GM18907 (cell line): ENCODE data around the gene SLC6A6.
"Not testable (repeated sequence)": the region's sequence is repeated elsewhere in the genome, so short reads cannot be mapped to it uniquely, and the experiment has no call there.

Experiments
- ATAC-seq: cut with Tn5 transposase; IDR thresholded peaks from one replicate; pipeline ENCODE4 v1.9.1; 2021; ENCODE audit warnings: mild to moderate bottlenecking, moderate library complexity; ENCODE audit not compliant: unreplicated experiment

SLC6A6 gene

GRCh38 chr3:14434126-14434497 lies 31.7 kb downstream of the SLC6A6 start:
- no peak for ATAC-seq

DNA sequence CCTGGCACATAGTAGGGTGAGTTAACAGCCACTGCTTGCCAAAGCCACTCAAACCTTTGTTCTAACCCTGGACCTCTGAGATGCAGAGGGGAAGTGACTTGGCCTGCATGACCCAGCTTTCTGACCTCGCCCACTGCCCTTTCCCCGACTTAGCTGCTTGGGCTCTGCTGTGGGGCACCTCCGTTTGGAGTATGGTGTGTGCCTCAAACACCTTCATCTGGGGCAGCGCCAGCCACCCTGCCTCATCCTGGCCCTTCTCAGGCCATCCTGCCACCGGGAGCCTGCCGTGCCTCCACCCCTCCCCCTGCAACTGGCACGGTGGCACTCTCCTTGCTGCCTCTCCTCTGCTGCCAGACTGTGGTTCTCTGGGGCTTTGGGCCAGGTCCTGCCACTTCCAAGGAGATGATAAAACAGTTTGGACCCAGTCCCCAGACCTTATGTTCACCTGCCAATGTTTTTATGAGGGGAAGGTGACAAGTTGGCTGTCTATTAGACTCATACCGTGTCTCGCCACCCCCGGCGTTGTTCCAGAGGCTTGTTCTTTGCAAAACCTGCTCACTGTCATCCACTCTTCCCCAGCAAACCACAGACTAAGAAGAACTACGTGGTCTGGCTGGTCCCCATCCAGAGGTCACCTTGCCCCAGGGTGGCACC lies 32.2 kb downstream of the SLC6A6 start:
- no peak for ATAC-seq

DNA sequence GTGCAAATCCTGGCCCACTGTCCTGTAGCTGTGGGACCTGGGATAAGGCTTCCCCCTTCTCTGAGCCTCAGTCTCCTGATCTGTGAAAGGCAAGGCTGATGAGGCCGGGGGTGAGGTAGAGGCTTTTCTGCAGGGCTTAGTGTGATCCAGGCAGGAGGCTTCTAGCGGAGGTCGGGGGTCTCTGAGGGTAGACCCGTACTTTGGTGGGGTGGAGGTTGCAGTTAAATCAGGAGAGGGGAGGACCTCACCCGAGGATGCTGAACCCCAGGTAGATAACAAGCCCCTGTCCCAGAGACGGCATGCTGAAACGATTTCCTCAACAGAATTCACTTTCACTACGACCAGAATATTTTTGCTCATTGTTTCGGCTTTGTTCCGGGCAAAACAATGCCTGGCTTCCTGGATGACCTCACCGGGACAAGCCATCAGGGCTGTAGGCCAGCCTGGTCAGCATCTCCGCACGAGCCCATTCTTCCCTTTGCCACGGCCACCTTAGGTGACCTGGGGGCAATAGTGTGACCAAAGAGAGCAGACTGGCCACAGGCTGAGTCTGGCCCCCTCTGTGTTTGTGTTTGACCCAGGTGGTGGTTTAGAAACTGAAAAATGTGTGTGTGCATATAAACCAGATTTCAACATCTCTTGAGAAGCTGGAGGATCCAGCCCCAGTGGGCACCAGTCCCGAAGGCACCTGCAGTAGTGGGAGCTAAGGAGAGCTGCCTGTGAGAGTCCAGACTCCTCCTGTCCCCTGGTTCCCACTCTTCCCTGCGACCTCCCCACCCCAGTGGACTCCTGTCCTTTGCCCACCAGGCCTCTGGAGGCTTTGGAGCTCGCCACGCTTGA lies 33.0 kb downstream of the SLC6A6 start:
- no peak for ATAC-seq

DNA sequence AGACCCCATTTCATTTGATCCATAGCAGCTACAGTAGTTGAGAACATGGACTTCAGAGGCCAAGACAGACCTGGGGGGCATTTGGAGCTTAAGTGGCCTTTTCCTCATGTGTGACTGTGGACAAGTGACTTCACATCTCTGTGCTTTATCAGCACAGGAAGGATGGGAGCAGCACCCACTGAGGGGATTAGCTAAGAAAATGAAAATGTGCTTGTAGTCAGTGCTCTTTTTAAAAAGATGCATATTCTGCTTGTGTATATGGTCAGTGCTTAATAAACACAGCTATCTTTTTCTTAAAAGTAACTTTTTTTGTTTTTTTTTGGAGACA lies 34.5 kb downstream of the SLC6A6 start:
- ATAC-seq: no peak

DNA sequence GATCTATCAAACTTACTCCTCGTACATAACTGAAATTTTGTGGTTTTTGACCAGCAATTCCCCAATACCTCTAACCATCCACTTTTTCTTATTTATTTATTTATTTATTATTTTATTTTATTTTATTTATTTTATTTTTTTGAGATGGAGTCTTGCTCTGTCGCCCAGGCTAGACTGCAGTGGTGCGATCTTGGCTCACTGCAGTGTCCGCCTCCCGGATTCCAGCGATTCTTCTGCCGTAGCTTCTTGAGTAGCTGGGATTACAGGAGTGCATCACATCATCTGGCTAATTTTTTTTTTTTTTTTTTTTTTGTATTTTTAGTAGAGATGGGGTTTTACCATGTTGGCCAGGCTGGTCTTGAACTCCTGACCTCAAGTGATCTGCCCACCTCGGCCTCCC lies 35.3 kb downstream of the SLC6A6 start:
- not testable (repeated sequence) for ATAC-seq

DNA sequence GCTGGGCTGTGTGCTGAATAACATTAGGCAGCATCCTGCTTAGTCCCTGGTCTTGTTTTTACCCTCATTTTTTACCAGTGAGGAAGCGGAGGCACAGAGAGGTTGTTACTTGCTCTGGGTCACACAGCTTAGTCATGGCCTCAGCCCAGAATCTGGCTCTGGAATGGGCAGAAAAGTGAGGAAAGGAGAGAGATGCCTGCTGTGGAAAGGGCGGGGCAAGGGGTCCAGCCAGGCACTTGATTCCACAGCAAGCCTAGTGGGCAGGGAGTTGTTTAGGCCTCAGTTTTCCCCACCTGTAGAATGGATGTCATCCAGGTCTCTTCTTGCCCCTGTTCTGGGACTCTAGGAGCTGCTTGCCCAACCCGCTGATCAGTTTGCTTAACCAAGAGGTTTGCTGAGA lies 35.9 kb downstream of the SLC6A6 start:
- no peak for ATAC-seq

- ATAC-seq: no peak
Measured at GRCh38 chr3:14438929-14439328, 36.5 kb downstream of the SLC6A6 start.

- ATAC-seq: no peak
Measured at GRCh38 chr3:14439501-14440167, 37.2 kb downstream of the SLC6A6 start.

- ATAC-seq: no peak
Measured at GRCh38 chr3:14440168-14440518, 37.7 kb downstream of the SLC6A6 start.

DNA sequence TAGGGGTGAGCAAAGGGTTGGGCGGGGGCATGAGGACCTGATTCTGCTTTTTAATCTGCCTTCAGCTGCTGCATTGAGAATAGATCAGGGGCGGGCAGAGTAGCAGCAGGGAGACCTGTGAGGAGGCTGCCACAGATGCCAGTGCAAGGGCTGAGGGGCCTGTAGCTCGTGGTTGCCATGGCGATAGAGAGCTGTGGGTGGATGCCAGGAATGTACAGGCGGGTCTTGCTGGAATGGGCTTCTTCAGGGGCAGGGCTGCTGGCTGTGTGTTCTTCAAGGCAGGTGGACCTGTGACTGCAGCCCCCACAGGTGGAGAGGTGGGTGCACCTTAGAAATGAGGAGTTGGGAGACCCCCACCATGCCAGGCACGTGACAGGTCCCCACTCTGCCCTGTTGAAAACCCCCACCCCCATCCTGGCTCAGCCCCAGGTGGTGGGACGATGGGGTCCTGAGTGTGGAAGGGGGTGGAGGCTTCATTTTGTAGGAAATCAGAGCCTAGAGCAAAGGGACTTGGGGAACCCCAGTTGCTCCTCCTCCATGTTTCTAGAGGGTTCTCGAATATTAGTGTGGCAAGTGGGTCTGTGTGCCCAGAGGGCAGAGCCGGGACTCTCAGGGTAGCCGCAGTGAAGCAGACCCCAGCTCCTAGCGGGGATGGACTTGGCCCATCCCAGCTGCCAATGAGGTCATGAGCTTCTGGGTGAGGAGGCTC lies 38.3 kb downstream of the SLC6A6 start:
- ATAC-seq: no peak

DNA sequence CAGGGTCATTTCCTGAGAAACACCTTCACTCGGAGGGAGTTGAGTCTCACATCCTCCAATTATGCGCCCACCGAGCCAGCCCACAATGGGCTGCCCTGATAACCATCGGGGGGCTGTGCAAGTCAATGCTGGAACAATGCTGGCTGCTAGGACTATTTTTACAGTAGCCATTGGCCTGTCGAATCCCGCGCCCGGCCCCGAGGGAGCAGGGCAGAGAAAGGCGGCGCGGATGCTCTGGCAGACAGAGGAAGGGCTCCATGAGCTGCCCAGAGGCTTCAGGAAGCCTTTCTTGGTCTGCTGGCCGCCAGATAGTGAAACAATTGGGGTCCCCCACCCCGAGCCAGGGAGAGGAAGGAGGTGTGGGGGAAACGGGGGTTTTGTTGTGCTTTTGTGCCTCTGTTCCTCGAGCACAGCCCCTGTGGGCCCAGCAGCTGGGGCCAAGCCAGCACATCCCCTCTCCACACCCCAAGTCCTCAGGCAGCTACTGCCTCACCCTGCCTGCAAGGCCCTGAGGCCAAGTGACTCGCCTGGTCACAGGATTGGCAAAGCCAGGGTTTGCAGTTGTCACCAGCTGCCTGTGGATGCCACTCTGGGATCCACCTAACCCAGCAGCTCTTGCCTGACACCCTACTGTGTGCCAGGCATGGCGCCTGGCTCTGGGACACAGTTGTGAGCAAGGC lies 39.0 kb downstream of the SLC6A6 start:
- ATAC-seq: no peak

DNA sequence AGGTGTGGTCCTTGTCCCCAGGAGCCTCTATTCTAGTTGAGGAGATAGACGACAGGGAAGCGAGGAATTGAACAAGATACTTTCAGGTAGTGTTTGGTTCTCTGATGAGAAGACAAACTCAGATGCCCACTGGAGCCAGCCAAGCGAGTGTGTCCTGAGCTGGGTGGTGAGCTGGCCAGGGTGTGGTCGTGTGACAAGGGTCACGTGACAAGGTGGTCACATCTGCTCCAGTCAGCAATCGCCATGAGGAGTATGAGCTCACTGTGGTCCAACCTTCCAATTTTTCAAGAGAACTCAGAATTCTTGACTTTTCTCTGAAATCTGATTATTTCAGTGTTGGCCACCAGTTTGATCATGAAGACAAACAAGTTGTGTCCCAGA lies 39.5 kb downstream of the SLC6A6 start:
- no peak for ATAC-seq

DNA sequence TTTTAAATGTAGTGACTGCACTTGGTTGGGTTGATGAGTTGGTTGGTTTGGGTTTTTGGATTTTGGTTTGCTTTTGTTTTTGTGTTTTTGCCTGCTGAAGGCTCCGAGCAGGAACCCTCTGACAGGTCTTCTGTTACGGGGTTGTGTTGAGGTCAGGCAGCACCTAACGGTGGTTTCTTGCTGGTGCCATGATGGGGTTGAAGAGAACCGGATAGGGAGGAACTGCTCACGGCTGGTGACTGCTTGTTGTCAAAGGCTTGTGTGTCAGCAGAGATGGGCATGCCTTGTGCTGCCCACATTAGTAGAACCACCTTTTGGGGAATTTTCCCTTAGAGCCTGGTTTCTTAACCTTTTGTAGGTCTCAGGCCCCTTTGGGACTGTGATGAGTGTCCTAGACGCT lies 42.0 kb downstream of the SLC6A6 start:
- ATAC-seq: no peak

DNA sequence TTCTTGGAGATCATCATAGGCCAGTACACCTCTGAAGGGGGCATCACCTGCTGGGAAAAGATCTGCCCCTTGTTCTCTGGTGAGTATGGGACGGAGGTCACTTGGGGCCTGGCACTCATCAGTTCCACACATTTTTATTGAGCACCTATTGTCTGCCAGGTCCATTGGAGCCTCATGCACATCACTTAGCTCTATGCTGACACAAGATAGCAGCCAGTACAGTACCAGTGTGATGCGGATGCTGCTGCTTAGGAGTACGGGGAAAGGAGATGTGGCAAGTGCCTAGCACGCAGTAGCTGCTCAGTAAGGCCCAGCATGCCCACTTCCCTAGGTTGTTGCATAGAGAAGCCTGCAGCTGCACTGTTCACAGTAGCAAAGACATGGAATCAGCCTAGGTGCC lies 43.4 kb downstream of the SLC6A6 start:
- no peak for ATAC-seq

- no peak for ATAC-seq
Measured at GRCh38 chr3:14446988-14447570, 44.7 kb downstream of the SLC6A6 start.

GRCh38 chr3:14448063-14448462 lies 45.7 kb downstream of the SLC6A6 start:
- ATAC-seq: no peak

DNA sequence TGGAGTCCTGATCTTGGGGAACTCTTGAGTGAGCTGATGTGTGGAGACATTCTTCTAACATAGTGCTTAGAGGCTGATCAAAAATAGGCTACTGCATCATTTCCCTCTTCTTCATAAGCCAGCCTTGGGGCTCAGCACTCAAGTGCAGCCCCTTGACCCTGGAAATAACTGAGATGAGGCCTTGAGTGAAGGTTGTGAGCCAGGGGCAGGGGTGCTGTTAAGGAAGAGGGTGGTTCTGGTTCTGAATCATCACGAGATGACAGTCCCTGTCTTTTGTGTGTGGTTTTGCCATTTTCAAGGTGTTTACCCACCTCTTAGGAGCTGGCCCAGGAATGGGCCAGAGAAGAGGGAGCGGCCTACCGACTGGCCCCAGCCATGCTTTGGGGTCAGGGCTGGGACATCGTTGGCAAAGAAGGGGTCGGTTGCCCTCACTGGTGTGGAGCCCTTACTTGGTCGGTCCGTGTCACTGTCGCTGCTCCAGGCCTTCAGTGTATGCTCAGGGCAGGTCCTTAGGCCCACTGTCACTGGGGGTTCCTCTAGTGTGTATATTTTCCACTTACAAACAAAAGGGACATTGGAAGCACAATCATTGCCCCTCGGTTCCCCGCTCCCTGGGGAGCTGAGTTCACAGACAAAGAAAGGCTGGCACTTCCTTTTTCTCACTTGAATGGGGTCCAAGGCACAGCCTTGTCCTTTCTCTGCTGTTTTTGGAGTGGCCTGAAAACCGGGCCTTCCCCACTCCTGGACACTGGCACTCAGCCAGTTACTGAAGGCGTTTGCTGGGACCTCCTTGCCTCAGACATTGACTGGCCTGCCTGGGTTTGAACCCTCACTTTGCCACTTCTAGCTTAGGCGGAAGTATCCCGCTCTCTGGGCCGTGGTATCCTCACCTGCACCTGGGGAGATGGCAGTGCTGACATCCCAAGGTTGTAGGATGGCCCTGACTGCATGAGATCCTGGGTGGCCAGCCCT lies 46.6 kb downstream of the SLC6A6 start:
- no peak for ATAC-seq

- ATAC-seq: no peak
Measured at GRCh38 chr3:14450506-14450905, 48.1 kb downstream of the SLC6A6 start.

DNA sequence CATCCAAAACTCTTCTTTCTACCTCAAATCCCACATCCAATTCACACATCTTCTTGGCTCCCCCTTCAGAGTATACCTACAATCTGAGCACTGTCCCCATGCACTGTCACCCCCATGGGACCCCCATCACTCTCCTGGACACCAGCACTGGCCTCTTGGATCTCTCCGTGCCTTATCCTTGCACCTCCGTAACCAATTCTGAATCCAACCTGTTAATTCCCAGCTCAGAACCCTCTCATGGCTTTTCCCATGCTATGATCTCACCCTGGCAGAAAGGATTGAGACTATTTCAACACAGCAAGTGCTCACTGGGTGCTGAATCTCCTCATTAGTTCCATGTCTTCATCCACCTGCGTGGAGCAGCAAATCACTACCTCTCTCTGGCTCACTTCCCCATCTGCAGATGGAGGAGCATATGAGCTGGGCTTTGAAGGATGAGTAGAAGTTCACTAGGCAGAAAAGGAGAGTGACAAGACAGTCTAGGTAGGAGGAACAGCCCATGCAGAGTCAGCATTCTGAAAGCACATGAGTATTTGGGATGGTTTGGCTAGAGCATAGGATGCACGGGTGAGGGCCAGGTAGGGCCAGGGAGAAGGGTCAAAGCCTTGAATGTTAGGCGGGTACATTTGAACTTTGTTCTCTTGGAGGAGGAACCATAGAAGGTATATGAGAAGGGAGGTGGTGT lies 48.7 kb downstream of the SLC6A6 start:
- no peak for ATAC-seq
